ENCODE data around the gene CRYGD. TPM values are rescaled to one million over a fixed set of nuclear protein-coding genes. Genes with fewer than 3 reads are reported as not detected.
"Not testable (repeated sequence)": the region's sequence is repeated elsewhere in the genome, so short reads cannot be mapped to it uniquely, and the experiment has no call there.

Gene CRYGD
- total RNA-seq, 1 donor from 2014 or later = not detected

- no peak for ATAC-seq
- intact Hi-C loops (cut with micrococcal nuclease) = no loop called here
- no peak for DNase-seq
Observed at GRCh38 chr2:208134928-208135586, 10.7 kb upstream of the CRYGD start.

GRCh38 chr2:208130712-208131110, 6.4 kb upstream of the CRYGD start:
- DNase-seq (no peak), ATAC-seq (no peak)
- intact Hi-C loops (cut with micrococcal nuclease) = no loop called here

- DNase-seq = no peak
- no peak for ATAC-seq
Observed at GRCh38 chr2:208129744-208130711, 5.7 kb upstream of the CRYGD start, which contains the start of gene CRYGC. Gene CRYGC, minus strand, starts transcription at chr2:208129828. Its CDS starts 36 bp downstream, at chr2:208129792.

DNA sequence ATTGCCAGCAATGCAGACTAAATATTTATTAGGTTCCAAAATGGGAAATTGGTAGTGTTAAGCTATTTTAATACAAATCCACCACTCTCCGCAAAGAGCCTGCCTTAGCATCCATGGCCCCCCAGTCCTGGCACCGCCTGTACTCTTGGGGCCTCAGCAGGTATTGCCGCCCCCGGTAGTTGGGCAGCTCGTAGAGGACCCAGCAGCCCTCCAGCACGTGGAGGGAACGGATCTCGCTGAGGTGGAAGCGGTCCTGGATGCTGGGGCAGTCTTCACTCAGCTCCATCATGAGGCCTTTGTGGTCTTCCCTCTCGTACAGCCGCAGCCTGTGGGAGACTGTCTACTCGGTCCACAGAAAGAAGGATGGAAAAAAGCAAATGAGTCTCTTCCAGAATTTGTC, 3.8 kb upstream of the CRYGD start:
- intact Hi-C loops (cut with micrococcal nuclease) = no loop called here
- DNase-seq = no peak
- ATAC-seq = no peak

More at GRCh38 chr2:208129744-208130711, 5.7 kb upstream of the CRYGD start, which contains the start of gene CRYGC:
- intact Hi-C loops (cut with micrococcal nuclease) = no loop called here

DNA sequence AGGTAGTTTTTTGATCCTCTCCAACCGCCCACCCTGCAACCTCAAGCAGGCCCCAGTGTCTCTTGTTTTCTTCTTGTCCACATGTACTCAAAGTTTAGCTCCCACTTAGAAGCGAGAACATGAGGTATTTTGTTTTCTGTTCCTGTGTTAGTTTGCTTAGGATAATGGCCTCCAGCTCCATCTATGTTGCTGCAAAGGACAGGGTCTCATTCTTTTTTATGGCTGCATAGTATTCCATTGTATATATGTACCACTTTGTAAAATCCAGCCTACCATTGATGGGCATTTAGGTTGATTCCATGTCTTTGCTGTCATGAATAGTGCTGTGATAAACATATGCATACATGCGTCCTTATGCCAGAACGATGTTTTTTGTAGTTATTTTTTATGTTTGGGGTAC, 2.8 kb upstream of the CRYGD start:
- no peak for ATAC-seq
- no peak for DNase-seq
- intact Hi-C loops (cut with micrococcal nuclease) = no loop called here

- intact Hi-C loops (cut with micrococcal nuclease) = no loop called here
- no peak for DNase-seq
- ATAC-seq = no peak
Observed at GRCh38 chr2:208125251-208125650, 927 bp upstream of the CRYGD start.

GRCh38 chr2:208122248-208122647, 2.1 kb downstream of the CRYGD start:
- no peak for DNase-seq
- ATAC-seq = no peak
- intact Hi-C loops (cut with micrococcal nuclease) = no loop called here

DNA sequence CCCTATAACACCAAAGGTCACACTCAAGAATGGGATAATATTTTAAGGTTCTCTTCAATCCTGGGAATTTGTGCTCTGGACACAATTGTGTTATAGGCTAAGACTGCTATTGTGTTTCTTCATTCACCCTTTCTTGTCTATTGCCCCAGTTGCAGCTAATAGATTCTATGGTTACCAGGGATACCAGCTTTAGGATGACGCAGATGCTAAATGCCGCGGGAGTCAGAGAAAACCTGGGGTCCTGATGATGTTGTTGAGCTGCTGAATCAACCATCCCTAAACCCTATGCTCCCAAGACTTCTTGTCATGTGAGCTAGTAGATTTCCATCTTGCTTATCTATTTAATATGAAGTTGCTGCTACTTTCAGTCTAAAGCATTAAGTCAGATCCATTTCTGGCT, 5.4 kb downstream of the CRYGD start:
- ATAC-seq (no peak), DNase-seq (no peak)
- intact Hi-C loops (cut with micrococcal nuclease) = no loop called here

DNA sequence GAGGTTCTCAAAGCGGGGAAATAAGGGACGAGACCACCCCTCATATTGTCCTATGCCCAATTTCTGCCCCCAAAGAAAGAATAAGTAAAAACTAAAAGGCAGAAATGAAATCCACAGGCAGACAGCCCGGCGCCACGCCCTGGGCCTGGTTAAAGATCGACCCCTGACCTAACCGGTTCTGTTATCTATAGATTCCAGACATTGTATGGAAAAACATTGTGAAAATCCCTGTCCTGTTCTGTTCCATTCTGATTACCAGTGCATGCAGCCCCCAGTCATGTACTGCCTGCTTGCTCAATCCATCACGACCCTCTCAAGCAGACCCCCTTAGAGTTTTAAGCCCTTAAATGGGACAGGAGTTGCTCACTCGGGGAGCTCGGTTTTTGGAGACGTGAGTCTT, 6.9 kb downstream of the CRYGD start:
- intact Hi-C loops (cut with micrococcal nuclease); ATAC-seq; DNase-seq: not testable (repeated sequence)

DNA sequence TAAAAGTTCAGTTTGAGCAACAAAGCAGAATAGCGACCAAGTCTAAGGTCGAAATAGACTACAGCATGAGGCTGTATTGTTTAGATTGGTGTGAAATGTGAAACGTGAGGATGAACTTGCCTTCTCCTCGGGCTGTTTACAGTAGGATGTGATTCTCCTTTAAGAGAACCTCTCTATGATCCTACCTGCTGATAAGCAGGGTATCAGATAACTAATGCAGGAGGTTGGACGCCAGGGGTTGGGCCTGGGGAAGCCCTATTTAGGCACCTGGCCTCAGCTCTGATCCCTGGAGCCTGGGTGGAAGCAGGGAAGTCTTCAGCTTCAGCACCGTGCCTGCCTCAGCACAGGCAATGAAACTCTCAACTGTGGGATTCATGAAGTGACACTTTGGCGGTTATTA, 11.4 kb downstream of the CRYGD start:
- ATAC-seq (no peak), DNase-seq (no peak)
- intact Hi-C loops (cut with micrococcal nuclease) = no loop called here

DNA sequence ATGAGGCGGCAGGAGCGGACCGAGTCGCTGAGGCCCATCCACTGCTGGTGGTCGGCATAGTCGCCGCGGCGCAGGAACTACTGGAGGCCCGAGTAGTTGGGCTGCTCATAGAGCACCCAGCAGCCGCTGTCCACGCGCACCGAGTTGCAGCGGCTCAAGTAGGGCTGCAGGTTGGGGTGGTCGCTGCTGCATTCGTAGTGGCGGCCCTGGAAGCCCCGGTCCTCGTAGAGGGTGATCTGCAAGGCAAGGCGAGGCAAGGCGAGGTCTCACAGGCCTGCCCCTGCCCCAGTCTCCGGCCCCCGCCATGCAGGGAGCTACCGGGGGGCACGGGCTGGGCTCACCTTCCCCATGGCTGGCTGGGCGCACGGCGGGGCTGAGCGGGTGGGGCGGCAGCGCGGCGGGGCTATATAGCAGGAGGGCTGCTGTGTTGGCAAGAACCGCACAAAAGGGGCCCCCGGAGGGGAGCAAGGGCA, 12.0 kb downstream of the CRYGD start:
- ATAC-seq; intact Hi-C loops (cut with micrococcal nuclease); DNase-seq: not testable (repeated sequence)

DNA sequence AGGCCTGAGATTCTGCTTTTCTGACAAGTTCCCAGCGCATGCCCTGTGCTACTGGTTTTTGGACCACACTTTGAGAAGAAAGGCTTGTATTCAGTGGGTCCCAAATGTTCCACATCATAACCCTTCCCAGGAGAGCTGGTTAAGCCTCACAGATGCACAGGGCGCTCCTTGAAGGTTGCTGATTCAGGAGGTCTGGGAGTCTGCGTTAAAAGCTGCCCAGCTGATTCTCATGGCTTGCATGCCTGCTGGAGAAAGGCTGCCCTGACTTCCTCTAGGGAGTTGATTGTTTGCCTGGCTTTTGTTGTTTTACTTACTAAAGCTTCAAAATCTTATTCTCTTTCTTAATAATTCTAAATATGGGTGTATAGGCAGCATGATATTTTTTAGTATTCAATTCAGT, 20.7 kb downstream of the CRYGD start:
- DNase-seq (no peak), ATAC-seq (no peak)
- intact Hi-C loops (cut with micrococcal nuclease) = no loop called here

GRCh38 chr2:208101716-208102631, 22.4 kb downstream of the CRYGD start:
- no peak for ATAC-seq
- intact Hi-C loops (cut with micrococcal nuclease) = no loop called here
- no peak for DNase-seq

GRCh38 chr2:208099682-208100470, 24.4 kb downstream of the CRYGD start:
- no peak for DNase-seq
- intact Hi-C loops (cut with micrococcal nuclease) = no loop called here
- ATAC-seq = no peak

- DNase-seq; ATAC-seq; intact Hi-C loops (cut with micrococcal nuclease): not testable (repeated sequence)
Observed at GRCh38 chr2:208098701-208099100, 25.6 kb downstream of the CRYGD start.

DNA sequence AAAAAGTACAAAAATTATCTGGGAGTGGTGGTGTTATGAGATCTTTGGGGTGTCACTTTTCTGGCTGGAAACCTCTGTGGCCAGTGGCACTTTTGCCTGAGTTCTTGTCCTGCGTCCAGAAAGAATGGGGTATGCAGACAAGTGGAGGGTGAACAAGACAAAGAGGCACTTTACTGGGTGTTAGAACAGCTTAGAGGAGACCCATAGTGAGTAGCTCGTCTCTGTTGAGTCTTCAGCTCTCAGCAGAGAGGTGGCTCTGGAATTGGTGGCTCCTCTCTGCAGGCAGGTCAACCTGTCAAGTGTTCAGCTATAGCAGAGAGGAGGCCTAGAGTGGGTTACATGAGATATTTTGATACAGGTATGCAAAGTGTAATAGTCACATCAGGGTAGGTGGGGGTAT, 26.1 kb downstream of the CRYGD start:
- ATAC-seq (peak; percentile 62), DNase-seq (no peak)
- intact Hi-C loops (cut with micrococcal nuclease) = no loop called here

DNA sequence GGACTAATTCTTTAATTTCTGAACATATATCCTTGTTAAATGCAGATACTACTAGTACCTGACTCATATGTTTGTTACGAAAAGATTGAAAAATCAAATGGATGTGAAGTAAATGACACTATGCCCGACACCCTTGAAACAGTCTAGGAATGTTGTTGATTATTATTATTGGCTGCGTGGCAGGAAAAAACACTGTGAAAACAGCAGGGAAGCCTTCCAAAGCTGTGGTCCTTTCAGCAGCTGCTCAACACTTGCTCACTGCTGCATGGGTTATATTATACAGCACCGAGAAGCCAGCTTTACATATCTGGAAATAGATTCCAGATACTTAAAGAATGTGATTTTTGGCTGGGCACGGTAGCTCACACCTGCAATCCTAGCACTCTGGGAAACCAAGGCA, 26.5 kb downstream of the CRYGD start:
- ATAC-seq = peak; percentile 80
- DNase-seq = no peak
- intact Hi-C loops (cut with micrococcal nuclease) = no loop called here

- DNase-seq (no peak), ATAC-seq (peak; percentile 54)
- intact Hi-C loops (cut with micrococcal nuclease) = no loop called here
Observed at GRCh38 chr2:208097313-208097712, 27.0 kb downstream of the CRYGD start.

Data from left ventricle myocardium superior (tissue), 1 donor.